GM23338 (cell line): ENCODE results near the gene GATA5. TPM values are rescaled to one million over a fixed set of nuclear protein-coding genes. Genes with fewer than 3 reads are reported as not detected.

Experiments
- ATAC-seq: fragments of 200-7000 bp; cut with Tn5 transposase; 3 replicates; pipeline ENCODE4 v1.9.1; 2020
- DNase-seq: peaks from one replicate; pipeline ENCODE4 v3.0.0-alpha.2; 2015; ENCODE audit warnings: low spot score
- H2AFZ ChIP-seq: fragments of 200-600 bp; sonication (generic); 2 replicates; pipeline ENCODE4 v1.8.0; 2016; ENCODE audit warnings: antibody characterized with exemption, mild to moderate bottlenecking, moderate library complexity
- H3F3A ChIP-seq: fragments of 200-600 bp; sonication (generic); replicated peaks from 2 replicates; pipeline ENCODE4 v1.8.0; 2017; ENCODE audit warnings: antibody characterized with exemption, mixed run types, low read depth
- H3K27ac ChIP-seq: fragments of 200-600 bp; sonication (generic); 2 replicates; pipeline ENCODE4 v1.6.1; 2016; ENCODE audit warnings: low read depth
- H3K27me3 ChIP-seq: fragments of 200-600 bp; sonication (generic); 2 replicates; pipeline ENCODE4 v1.8.0; 2016; ENCODE audit warnings: mild to moderate bottlenecking, mixed run types, moderate library complexity; ENCODE audit not compliant: insufficient read depth
- H3K36me3 ChIP-seq: fragments of 200-600 bp; sonication (generic); 2 replicates; pipeline ENCODE4 v1.8.0; 2016; ENCODE audit warnings: mild to moderate bottlenecking; ENCODE audit not compliant: insufficient read depth
- H3K4me1 ChIP-seq: fragments of 200-600 bp; sonication (generic); 2 replicates; pipeline ENCODE4 v1.8.0; 2016; ENCODE audit warnings: mild to moderate bottlenecking, moderate library complexity; ENCODE audit not compliant: insufficient read depth
- H3K4me2 ChIP-seq: fragments of 200-600 bp; sonication (generic); 2 replicates; pipeline ENCODE4 v1.7.1; 2017; ENCODE audit warnings: mixed run types
- H3K4me3 ChIP-seq: fragments of 200-600 bp; sonication (generic); 2 replicates; pipeline ENCODE4 v1.6.1; 2016; ENCODE audit warnings: mixed run types
- H3K79me2 ChIP-seq: fragments of 200-600 bp; sonication (generic); replicated peaks from 2 replicates; pipeline ENCODE4 v1.8.0; 2017; ENCODE audit warnings: mild to moderate bottlenecking; ENCODE audit not compliant: insufficient read depth
- H3K9me2 ChIP-seq: fragments of 200-600 bp; sonication (generic); 2 replicates; pipeline ENCODE4 v1.8.0; 2017; ENCODE audit not compliant: insufficient read depth
- H4K20me1 ChIP-seq: fragments of 200-600 bp; sonication (generic); replicated peaks from 2 replicates; pipeline ENCODE4 v1.8.0; 2017; ENCODE audit warnings: mild to moderate bottlenecking; ENCODE audit not compliant: insufficient read depth
- H3K27ac Mint-ChIP-seq: 2 replicates; pipeline ENCODE4 v1.8.0; 2020; ENCODE audit warnings: inconsistent platforms, mild to moderate bottlenecking, moderate library complexity, mixed read lengths
- H3K27me3 Mint-ChIP-seq: 3 replicates; pipeline ENCODE4 v1.8.0; 2022; ENCODE audit warnings: low read depth, mild to moderate bottlenecking, moderate library complexity, mixed read lengths, inconsistent platforms; ENCODE audit not compliant: insufficient read depth, poor library complexity
- H3K36me3 Mint-ChIP-seq: 3 replicates; pipeline ENCODE4 v1.8.0; 2021; ENCODE audit warnings: low read depth, mild to moderate bottlenecking, inconsistent platforms, moderate library complexity, mixed read lengths
- H3K4me1 Mint-ChIP-seq: 3 replicates; pipeline ENCODE4 v1.8.0; 2020; ENCODE audit warnings: mild to moderate bottlenecking, inconsistent platforms, mixed read lengths
- H3K4me3 Mint-ChIP-seq: 3 replicates; pipeline ENCODE4 v1.8.0; 2021; ENCODE audit warnings: moderate library complexity, mild to moderate bottlenecking, inconsistent platforms, mixed read lengths
- H3K9me3 Mint-ChIP-seq: 3 replicates; pipeline ENCODE4 v1.8.0; 2020; ENCODE audit warnings: moderate library complexity, mild to moderate bottlenecking, inconsistent platforms, mixed read lengths
- CREB1 ChIP-seq: fragments of 250-450 bp; sonication (Bioruptor Pico); IDR thresholded peaks from 2 replicates; pipeline ENCODE4 v1.5.0; 2020; ENCODE audit warnings: low read depth, mild to moderate bottlenecking, moderate library complexity
- EZH2 ChIP-seq: fragments of 200-600 bp; sonication (generic); IDR thresholded peaks from one replicate; pipeline ENCODE4 v1.8.0; 2017; ENCODE audit warnings: antibody characterized with exemption, mild to moderate bottlenecking, low read depth; ENCODE audit not compliant: unreplicated experiment
- EZH2phosphoT487 ChIP-seq: fragments of 200-600 bp; sonication (generic); IDR thresholded peaks from one replicate; pipeline ENCODE4 v1.8.1; 2018; ENCODE audit warnings: antibody characterized with exemption; ENCODE audit not compliant: unreplicated experiment
- JUNB ChIP-seq: IDR thresholded peaks from one replicate; pipeline ENCODE4 v1.6.1; 2016; ENCODE audit warnings: antibody characterized with exemption; ENCODE audit not compliant: unreplicated experiment
- NANOG ChIP-seq: IDR thresholded peaks from 2 replicates; pipeline ENCODE4 v1.6.1; 2016; ENCODE audit warnings: antibody characterized with exemption, borderline replicate concordance
- POLR2AphosphoS5 ChIP-seq: IDR thresholded peaks from 2 replicates; pipeline ENCODE4 v1.6.1; 2016; ENCODE audit warnings: antibody characterized with exemption, low read depth
- STAT1 ChIP-seq: IDR thresholded peaks from one replicate; pipeline ENCODE4 v1.6.1; 2016; ENCODE audit warnings: antibody characterized with exemption; ENCODE audit not compliant: unreplicated experiment
- ZNF114 ChIP-seq: fragments of 250-450 bp; sonication (Bioruptor Pico); IDR thresholded peaks from 2 replicates; pipeline ENCODE4 v1.5.0; 2020; ENCODE audit warnings: mild to moderate bottlenecking, moderate library complexity
- ZNF331 ChIP-seq: fragments of 250-450 bp; sonication (Bioruptor Pico); IDR thresholded peaks from 2 replicates; pipeline ENCODE4 v1.5.0; 2020; ENCODE audit warnings: low read depth, mild to moderate bottlenecking, moderate library complexity
- polyA plus RNA-seq: library from polyadenylated mRNA; unstranded; fragments of >200 nt; fragmentation: Nextera tagmentation; extraction: Ambion mirVana; gene quantifications from 2 replicates; pipeline ENCODE4 v1.2.1, GENCODE V29; 2016
- total RNA-seq: library from RNA; depleted of rRNA; stranded (reverse); fragments of >200 nt; shearing (Covaris generic); gene quantifications from 2 replicates; pipeline ENCODE4 v1.2.3, GENCODE V29; 2014
- TF ChIP-seq, protein P1 (sequence below): IDR thresholded peaks from one replicate; pipeline ENCODE4 v1.6.1; 2018; ENCODE audit warnings: antibody characterized with exemption; ENCODE audit not compliant: unreplicated experiment
- TF ChIP-seq, protein P2 (sequence below): IDR thresholded peaks from 2 replicates; pipeline ENCODE4 v1.6.1; 2016; ENCODE audit warnings: antibody characterized with exemption
- TF ChIP-seq, protein P3 (sequence below), 2 experiments: fragments of 200-600 bp in 1 of 2; sonication (generic) in 1 of 2; conservative IDR thresholded peaks; 2 replicates each; pipeline versions ENCODE4 v1.5.1 to v1.6.1; 2016 to 2017; ENCODE audit warnings: antibody characterized with exemption in 2 of 2, low read depth in 2 of 2, mild to moderate bottlenecking in 2 of 2, moderate library complexity in 1 of 2

Gene GATA5
- total and polyA plus RNA-seq, 2 experiments from 2014 or later: 0.60 to 0.73 TPM

DNA sequence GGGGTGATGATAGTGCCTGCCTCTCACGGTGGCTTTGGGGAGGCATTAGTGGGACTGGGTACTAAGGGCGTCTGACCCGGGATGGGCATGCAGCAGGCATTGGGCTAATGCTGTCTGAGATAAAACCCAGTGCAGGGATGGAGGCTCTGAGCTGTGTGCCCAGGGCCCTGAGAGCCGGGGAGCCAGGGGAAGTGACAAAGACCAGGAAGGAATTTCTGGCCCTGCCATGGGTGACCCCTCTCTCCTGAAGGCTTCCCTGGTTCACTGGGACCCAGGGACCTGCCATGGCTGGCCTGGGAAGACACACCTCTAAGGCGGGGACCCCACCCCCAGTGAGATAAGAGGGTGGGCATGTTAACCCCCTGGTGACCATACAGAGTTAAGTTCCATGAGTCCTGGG lies 3.9 kb upstream of the GATA5 start:
- Histone ChIP-seq H3K36me3 (no peaks in the 10 kb centered on the region), H3K9me2 (no peaks in the 10 kb centered on the region), H3K4me3 (no peak overlapping the region), H3K79me2 (no peaks in the 10 kb centered on the region), H3K27me3 (peaks cover 58% of the 10 kb centered on the region), H3K27ac (no peak overlapping the region), H2AFZ (no peak overlapping the region), H3K4me2 (no peak overlapping the region), H3K4me1 (peaks cover 5% of the 10 kb centered on the region), H4K20me1 (no peaks in the 10 kb centered on the region), H3F3A (0 out of 2 replicates have a peak, but pooled peaks cover 2% of the 10 kb centered on the region)
- Mint-ChIP-seq H3K36me3 (peaks cover 4% of the 10 kb centered on the region; the same call in 1 of the 3 replicates), H3K27me3 (peaks cover 80% of the 10 kb centered on the region), H3K9me3 (0 out of 3 replicates have a peak, but pooled peaks cover 3% of the 10 kb centered on the region), H3K4me1 (peaks cover 32% of the 10 kb centered on the region), H3K27ac (no peak overlapping the region), H3K4me3 (no peak overlapping the region)
- ATAC-seq: no peak
- DNase-seq: no peak
- TF ChIP-seq, protein P1, sequence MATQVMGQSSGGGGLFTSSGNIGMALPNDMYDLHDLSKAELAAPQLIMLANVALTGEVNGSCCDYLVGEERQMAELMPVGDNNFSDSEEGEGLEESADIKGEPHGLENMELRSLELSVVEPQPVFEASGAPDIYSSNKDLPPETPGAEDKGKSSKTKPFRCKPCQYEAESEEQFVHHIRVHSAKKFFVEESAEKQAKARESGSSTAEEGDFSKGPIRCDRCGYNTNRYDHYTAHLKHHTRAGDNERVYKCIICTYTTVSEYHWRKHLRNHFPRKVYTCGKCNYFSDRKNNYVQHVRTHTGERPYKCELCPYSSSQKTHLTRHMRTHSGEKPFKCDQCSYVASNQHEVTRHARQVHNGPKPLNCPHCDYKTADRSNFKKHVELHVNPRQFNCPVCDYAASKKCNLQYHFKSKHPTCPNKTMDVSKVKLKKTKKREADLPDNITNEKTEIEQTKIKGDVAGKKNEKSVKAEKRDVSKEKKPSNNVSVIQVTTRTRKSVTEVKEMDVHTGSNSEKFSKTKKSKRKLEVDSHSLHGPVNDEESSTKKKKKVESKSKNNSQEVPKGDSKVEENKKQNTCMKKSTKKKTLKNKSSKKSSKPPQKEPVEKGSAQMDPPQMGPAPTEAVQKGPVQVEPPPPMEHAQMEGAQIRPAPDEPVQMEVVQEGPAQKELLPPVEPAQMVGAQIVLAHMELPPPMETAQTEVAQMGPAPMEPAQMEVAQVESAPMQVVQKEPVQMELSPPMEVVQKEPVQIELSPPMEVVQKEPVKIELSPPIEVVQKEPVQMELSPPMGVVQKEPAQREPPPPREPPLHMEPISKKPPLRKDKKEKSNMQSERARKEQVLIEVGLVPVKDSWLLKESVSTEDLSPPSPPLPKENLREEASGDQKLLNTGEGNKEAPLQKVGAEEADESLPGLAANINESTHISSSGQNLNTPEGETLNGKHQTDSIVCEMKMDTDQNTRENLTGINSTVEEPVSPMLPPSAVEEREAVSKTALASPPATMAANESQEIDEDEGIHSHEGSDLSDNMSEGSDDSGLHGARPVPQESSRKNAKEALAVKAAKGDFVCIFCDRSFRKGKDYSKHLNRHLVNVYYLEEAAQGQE: no peak

DNA sequence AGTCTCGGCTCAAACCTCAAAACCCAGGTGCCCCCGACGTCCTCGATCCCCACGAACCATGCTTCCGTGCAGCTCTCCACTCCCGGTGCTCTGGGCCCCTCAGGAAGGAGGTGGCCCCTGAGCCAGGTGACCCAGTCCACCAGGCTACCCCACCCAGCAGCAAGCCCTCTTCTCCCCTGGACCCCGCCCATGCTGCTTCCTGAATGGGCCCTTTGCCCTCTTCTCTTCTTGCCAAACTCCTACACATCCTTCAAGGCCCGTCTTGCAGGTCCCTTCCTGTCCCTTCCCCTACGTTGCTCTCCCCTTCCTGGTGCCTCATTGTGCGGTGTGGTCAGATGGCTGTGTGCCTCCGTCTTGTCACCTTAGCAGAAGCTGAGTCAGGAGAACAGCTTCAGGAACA lies 3.4 kb upstream of the GATA5 start:
- no peak overlapping the region for H2AFZ ChIP-seq
- no peak for ATAC-seq
- no peak overlapping the region for H3K4me3 ChIP-seq
- H3F3A ChIP-seq: 0 out of 2 replicates have a peak, but pooled peaks cover 5% of the 10 kb centered on the region
- H3K79me2 ChIP-seq: no peaks in the 10 kb centered on the region
- Mint-ChIP-seq H3K4me1 (peaks cover 32% of the 10 kb centered on the region), H3K36me3 (peaks cover 4% of the 10 kb centered on the region; the same call in 1 of the 3 replicates), H3K27ac (no peak overlapping the region), H3K27me3 (peaks cover 83% of the 10 kb centered on the region), H3K9me3 (0 out of 3 replicates have a peak, but pooled peaks cover 3% of the 10 kb centered on the region), H3K4me3 (no peak overlapping the region)
- no peak for DNase-seq
- peaks cover 8% of the 10 kb centered on the region for H3K4me1 ChIP-seq
- no peak overlapping the region for H3K27ac ChIP-seq
- H4K20me1 ChIP-seq: no peaks in the 10 kb centered on the region
- no peaks in the 10 kb centered on the region for H3K9me2 ChIP-seq
- H3K27me3 ChIP-seq: peaks cover 63% of the 10 kb centered on the region
- H3K36me3 ChIP-seq: no peaks in the 10 kb centered on the region
- H3K4me2 ChIP-seq: no peak overlapping the region
- TF ChIP-seq EZH2phosphoT487: no peak
- no peak for TF ChIP-seq JUNB
- TF ChIP-seq NANOG: no peak
- no peak for TF ChIP-seq CREB1 (CRISPR knock-in tag)
- TF ChIP-seq, protein P1: no peak
- no peak for TF ChIP-seq ZNF331 (CRISPR knock-in tag)
- TF ChIP-seq, protein P2, sequence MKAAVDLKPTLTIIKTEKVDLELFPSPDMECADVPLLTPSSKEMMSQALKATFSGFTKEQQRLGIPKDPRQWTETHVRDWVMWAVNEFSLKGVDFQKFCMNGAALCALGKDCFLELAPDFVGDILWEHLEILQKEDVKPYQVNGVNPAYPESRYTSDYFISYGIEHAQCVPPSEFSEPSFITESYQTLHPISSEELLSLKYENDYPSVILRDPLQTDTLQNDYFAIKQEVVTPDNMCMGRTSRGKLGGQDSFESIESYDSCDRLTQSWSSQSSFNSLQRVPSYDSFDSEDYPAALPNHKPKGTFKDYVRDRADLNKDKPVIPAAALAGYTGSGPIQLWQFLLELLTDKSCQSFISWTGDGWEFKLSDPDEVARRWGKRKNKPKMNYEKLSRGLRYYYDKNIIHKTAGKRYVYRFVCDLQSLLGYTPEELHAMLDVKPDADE: no peak
- TF ChIP-seq STAT1: no peak
- TF ChIP-seq ZNF114 (CRISPR knock-in tag): no peak
- TF ChIP-seq POLR2AphosphoS5: no peak
- TF ChIP-seq, protein P3, sequence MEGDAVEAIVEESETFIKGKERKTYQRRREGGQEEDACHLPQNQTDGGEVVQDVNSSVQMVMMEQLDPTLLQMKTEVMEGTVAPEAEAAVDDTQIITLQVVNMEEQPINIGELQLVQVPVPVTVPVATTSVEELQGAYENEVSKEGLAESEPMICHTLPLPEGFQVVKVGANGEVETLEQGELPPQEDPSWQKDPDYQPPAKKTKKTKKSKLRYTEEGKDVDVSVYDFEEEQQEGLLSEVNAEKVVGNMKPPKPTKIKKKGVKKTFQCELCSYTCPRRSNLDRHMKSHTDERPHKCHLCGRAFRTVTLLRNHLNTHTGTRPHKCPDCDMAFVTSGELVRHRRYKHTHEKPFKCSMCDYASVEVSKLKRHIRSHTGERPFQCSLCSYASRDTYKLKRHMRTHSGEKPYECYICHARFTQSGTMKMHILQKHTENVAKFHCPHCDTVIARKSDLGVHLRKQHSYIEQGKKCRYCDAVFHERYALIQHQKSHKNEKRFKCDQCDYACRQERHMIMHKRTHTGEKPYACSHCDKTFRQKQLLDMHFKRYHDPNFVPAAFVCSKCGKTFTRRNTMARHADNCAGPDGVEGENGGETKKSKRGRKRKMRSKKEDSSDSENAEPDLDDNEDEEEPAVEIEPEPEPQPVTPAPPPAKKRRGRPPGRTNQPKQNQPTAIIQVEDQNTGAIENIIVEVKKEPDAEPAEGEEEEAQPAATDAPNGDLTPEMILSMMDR (conservative IDR thresholded peaks at IDR 0.05; ENCODE audit: low read depth in 2 of 2): no peak
- TF ChIP-seq EZH2: no peak
